ENCODE measurements around the gene BLM.
"Not testable (repeated sequence)": the region's sequence is repeated elsewhere in the genome, so short reads cannot be mapped to it uniquely, and the experiment has no call there.

The BLM gene

GRCh38 chr15:90716976-90717821, at the start of gene BLM:
Gene BLM (plus strand): TSS chr15:90717346. CDS start chr15:90747393, 30,047 bp downstream.
- peak; percentile 86 to 93 for DNase-seq (ENCODE audit: low read depth in 1 of 2, low spot score in 1 of 2)

DNA sequence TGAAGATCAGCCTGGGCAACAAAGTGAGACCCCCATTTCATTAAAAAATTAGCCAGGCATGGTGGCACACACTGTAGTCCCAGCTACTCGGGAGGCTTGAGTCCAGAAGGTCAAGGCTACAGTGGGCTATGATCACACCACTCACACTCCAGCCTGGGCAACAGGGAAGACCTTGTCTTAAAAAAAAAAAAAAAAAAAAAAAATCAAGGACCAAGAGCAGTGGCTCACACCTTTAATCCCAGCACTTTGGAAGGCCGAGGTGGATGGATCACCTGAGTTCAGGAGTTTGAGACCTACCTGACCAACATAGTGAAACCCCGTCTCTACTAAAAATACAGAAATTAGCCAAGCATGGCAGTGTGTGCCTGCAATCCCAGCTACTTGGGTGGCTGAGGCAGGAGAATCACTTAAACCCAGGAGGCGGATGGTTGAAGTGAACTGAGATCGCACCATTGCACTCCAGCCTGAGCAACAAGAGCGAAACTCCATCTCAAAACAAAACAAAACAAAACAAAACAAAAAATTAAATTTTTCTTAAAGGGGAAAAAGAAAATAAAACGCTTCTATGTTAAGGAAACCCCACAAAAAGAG, 49.3 kb upstream of the BLM start:
- not testable (repeated sequence) for DNase-seq (ENCODE audit: low read depth in 1 of 2, low spot score in 1 of 2)

- DNase-seq (ENCODE audit: low read depth in 1 of 2, low spot score in 1 of 2): not testable (repeated sequence)
These were observed 46.5 kb upstream of the BLM start for GRCh38 chr15:90670631-90671030.

DNA sequence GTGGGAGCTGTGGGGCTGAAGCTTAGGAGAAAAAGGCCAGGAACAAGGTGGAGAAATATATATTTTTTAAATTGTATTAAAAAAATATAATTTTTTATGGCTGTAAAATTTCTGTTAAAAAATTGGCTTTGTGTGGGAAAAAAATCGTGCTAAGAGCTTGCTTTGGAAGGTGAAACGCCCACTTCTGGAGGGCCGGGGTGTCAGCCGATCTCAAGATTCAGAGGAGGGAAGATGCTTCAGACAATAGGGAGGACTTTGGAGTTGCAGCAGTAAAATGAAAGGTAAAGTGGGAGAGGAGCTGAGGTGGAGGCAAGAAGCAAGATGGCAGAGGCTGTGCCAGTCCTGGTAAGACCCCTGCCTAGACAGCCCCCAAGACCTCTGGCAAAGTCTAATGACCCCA, 45.9 kb upstream of the BLM start:
- DNase-seq (ENCODE audit: low read depth in 1 of 2, low spot score in 1 of 2): no peak

- not testable (repeated sequence) for DNase-seq (ENCODE audit: low read depth in 1 of 2, low spot score in 1 of 2)
These were observed 43.8 kb upstream of the BLM start for GRCh38 chr15:90673357-90673756.

GRCh38 chr15:90674476-90674875, 42.7 kb upstream of the BLM start:
- no peak for DNase-seq (ENCODE audit: low read depth in 1 of 2, low spot score in 1 of 2)

- no peak for DNase-seq (ENCODE audit: low read depth in 1 of 2, low spot score in 1 of 2)
These were observed 41.7 kb upstream of the BLM start for GRCh38 chr15:90675464-90675863.

DNA sequence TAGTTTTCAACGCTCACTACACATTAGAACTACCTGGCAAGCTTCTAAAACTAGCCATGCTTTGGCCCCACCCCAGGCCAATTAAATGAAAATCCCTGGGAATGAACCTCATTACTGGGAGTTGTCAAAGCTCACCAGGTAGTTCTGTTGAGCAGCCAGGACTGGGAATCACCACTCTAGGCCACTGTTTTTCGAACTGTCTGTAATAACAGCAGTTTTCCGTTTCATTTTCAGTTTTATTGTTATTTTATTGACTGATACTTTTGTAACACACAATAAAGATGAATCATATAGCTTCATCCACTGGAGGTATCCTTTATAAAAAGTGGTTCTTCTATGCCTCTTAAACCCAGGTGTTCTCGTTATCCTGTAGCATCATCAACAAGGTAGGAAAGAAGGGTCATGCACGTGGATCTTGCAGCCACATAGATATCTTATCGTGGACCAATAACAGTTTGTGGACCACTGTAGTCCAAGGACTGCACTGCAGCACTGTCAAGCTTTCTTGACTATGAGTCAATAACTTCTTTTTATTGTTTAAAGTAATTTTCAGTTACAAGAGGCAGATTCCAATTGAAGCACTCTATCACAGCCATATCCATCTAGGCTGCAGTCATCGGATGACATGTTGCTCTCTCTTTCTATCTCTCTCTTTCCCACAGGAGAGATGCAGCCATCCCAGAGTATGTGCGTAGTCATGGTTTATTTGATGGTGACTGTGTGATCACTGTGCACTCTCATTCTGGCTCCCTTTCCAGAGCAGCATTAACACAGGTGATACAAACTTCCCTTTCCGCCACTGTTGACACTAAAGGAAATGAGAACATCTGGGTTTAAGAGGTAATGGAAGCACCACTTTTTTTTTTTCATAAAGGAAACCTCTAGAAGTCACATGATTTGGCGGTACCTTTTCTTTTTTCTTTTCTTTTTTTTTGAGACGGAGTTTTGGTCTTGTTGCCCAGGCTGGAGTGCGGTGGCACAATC, 39.0 kb upstream of the BLM start:
- no peak for DNase-seq (ENCODE audit: low read depth in 1 of 2, low spot score in 1 of 2)

GRCh38 chr15:90679959-90680358, 37.2 kb upstream of the BLM start:
- no peak for DNase-seq (ENCODE audit: low read depth in 1 of 2, low spot score in 1 of 2)

DNA sequence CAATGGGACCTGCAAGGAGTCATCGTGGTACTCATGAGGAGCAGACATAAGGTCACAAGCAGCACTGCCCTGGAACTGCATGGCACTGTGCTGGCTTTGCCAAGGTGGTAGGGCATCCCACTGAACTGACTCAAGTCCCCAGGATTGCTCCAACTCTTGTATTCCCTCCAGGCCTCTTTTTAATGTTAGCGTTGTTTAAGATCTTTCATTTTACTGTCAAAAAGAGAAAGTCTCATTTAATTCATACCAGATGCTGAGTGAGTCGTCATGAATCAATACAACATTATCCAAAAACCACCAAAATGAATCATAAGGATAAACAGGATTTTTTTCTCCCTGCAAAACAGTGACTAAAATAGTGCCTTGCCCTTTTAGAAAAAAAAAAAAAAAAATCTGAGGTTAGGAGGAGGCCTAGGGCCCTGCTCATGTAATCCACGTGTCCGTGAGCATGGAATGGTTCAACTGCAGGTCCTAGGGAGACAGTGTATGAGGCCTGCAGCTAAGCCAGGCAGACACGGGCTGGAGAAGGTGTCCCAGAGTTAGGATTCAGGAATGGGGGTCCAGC, 36.7 kb upstream of the BLM start:
- no peak for DNase-seq (ENCODE audit: low read depth in 1 of 2, low spot score in 1 of 2)

- DNase-seq (ENCODE audit: low read depth in 1 of 2, low spot score in 1 of 2): no peak
These were observed 36.1 kb upstream of the BLM start for GRCh38 chr15:90681056-90681455.

- DNase-seq (ENCODE audit: low read depth in 1 of 2, low spot score in 1 of 2): no peak
These were observed 35.7 kb upstream of the BLM start for GRCh38 chr15:90681480-90681879.

DNA sequence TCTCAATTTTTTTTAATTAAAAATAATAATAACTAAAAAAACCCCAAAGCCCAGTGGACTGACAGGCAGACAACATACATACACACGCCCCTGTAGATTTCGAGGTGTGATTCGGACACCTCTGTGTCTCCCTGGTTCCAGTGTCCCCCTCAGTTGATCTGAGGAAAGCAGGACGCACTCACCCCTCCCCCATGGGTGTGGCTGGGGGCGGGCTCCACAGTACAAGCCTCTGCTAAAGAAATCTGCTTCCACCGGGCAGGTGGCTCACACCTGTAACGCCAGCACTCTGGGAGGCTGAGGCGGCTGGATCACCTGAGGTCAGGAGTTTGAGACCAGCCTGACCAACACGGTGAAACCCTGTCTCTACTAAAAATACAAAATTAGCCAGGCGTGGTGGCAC, 33.8 kb upstream of the BLM start:
- no peak for DNase-seq (ENCODE audit: low read depth in 1 of 2, low spot score in 1 of 2)

- DNase-seq (ENCODE audit: low read depth in 1 of 2, low spot score in 1 of 2): no peak
These were observed 33.3 kb upstream of the BLM start for GRCh38 chr15:90683876-90684275.

DNA sequence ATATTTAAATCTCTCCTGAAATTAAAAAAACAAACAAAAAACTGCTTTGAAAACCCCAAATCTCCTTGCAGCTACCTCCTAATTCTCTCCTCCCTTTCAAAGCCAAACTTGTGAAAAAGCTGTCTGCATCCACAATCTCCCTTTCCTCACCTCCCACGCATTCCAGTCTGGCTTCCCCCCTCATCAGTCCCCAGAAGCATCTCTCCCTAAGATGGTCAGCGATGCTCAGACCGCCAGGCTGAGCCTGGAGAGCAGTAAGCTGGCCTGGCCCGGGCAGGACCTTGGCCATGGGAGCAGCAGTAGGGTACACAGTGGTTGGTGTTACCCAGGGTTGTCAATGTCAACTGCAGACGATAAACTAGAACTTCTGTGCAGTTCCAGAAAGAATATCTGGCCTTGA, 32.9 kb upstream of the BLM start:
- no peak for DNase-seq (ENCODE audit: low read depth in 1 of 2, low spot score in 1 of 2)

GRCh38 chr15:90685591-90686434, 31.3 kb upstream of the BLM start:
- no peak for DNase-seq (ENCODE audit: low read depth in 1 of 2, low spot score in 1 of 2)

DNA sequence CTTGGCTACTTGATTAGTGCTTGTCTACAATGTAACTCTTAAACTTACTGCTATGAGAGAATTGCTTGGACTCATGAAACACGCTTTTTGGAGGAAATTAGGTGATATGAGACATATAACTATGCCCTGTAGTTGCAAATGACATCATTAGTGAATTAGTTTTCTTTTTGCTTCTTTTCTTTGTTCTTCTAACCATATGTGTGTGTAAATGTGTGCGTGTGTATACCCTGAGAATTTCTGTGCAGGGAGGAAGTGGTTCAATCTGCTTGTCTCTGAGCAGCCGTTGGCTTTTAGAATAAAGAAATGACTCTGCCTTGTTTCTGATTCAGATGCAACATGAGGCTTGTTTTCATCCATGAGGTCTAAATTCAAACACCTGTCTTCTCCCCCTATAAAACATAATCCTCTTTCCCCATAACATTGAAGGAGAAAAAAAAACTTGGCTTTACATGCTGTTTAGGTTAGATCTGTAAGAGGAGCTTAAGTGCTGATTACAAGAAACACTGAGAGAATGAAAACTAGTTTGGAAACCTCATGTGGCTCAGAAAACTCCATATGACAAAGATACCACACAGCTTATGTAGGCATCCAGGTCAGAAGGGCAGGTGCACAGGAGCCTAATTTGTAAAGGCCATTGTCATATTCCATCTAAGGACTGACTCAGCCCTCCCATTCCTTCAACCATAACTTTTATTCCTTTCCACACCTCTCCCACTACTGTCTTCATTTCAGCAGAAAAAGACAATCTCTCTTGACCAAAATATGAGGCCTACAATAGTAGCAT, 30.5 kb upstream of the BLM start:
- DNase-seq (ENCODE audit: low read depth in 1 of 2, low spot score in 1 of 2): no peak

GRCh38 chr15:90689326-90689961, 27.7 kb upstream of the BLM start:
- not testable (repeated sequence) for DNase-seq (ENCODE audit: low read depth in 1 of 2, low spot score in 1 of 2)

- no peak for DNase-seq (ENCODE audit: low read depth in 1 of 2, low spot score in 1 of 2)
These were observed 26.6 kb upstream of the BLM start for GRCh38 chr15:90690585-90690984.

Measured in activated T-helper 1 cell treated with anti-CD3 and anti-CD28 coated beads, Interleukin-2, amount 50 U/mL, for 16 hours (primary cell).